GM12878 (cell line): ENCODE measurements around the gene FIZ1. TPM values are rescaled to one million over a fixed set of nuclear protein-coding genes. Genes with fewer than 3 reads are reported as not detected.

Experiments
- BRCA1 ChIP-seq: IDR thresholded peaks from 2 replicates; pipeline ENCODE4 v1.6.1; 2011; ENCODE audit warnings: low read depth, low read length, improper control_type of control experiment
- CEBPZ ChIP-seq: fragments of 150-350 bp; IDR thresholded peaks from 2 replicates; pipeline ENCODE4 v1.6.1; 2016; ENCODE audit warnings: low read depth, low read length
- E4F1 ChIP-seq: fragments of 450-650 bp; IDR thresholded peaks from 2 replicates; pipeline ENCODE4 v1.6.1; 2018; ENCODE audit warnings: borderline replicate concordance, mild to moderate bottlenecking; ENCODE audit not compliant: partially characterized antibody
- EP300 ChIP-seq, 2 experiments: fragments of 150-350 bp in 1 of 2; IDR thresholded peaks; 2 replicates each; pipeline ENCODE4 v1.6.1; 2011 to 2012; ENCODE audit warnings: low read depth in 2 of 2, low read length in 2 of 2, borderline replicate concordance in 1 of 2, improper control_type of control experiment in 1 of 2, inconsistent platforms in 1 of 2; ENCODE audit not compliant: control insufficient read depth in 1 of 2
- FOXK2 ChIP-seq: fragments of 450-650 bp; IDR thresholded peaks from 2 replicates; pipeline ENCODE4 v1.6.1; 2017; ENCODE audit warnings: mild to moderate bottlenecking, moderate library complexity
- MTA2 ChIP-seq: fragments of 450-650 bp; IDR thresholded peaks from 2 replicates; pipeline ENCODE4 v1.6.1; 2016; ENCODE audit warnings: low read depth, mild to moderate bottlenecking, moderate library complexity
- PAX5 ChIP-seq: IDR thresholded peaks from 2 replicates; pipeline ENCODE4 v1.6.1; 2011; ENCODE audit warnings: low read depth, low read length, borderline replicate concordance
- POLR2A ChIP-seq: IDR thresholded peaks from 2 replicates; pipeline ENCODE4 v1.6.1; 2011; ENCODE audit warnings: low read depth, mild to moderate bottlenecking, low read length
- POLR2AphosphoS2 ChIP-seq: IDR thresholded peaks from 2 replicates; pipeline ENCODE4 v1.6.1; 2011; ENCODE audit warnings: low read depth, mild to moderate bottlenecking, low read length, improper control_type of control experiment, moderate library complexity
- POU2F2 ChIP-seq: IDR thresholded peaks from 3 replicates; pipeline ENCODE4 v1.6.1; 2011; ENCODE audit warnings: low read depth, mild to moderate bottlenecking, low read length, borderline replicate concordance
- RB1 ChIP-seq: fragments of 450-650 bp; formaldehyde crosslinking; IDR thresholded peaks from 2 replicates; pipeline ENCODE4 v1.6.1; 2017; ENCODE audit warnings: mild to moderate bottlenecking, borderline replicate concordance
- TAF1 ChIP-seq: IDR thresholded peaks from 2 replicates; pipeline ENCODE4 v1.6.1; 2011; ENCODE audit warnings: mild to moderate bottlenecking, low read depth, low read length, borderline replicate concordance
- TCF12 ChIP-seq: IDR thresholded peaks from 2 replicates; pipeline ENCODE4 v1.6.1; 2011; ENCODE audit warnings: low read depth, mild to moderate bottlenecking, low read length
- TCF3 ChIP-seq: IDR thresholded peaks from 2 replicates; pipeline ENCODE4 v1.6.1; 2012; ENCODE audit warnings: low read depth, mild to moderate bottlenecking, low read length, borderline replicate concordance; ENCODE audit not compliant: insufficient read depth
- ZBED1 ChIP-seq: IDR thresholded peaks from 2 replicates; pipeline ENCODE4 v1.6.1; 2016; ENCODE audit warnings: borderline replicate concordance
- ZSCAN29 ChIP-seq: fragments of 450-650 bp; IDR thresholded peaks from 2 replicates; pipeline ENCODE4 v1.6.1; 2017; ENCODE audit warnings: mild to moderate bottlenecking, moderate library complexity
- polyA plus RNA-seq, 11 experiments: library from polyadenylated mRNA; depleted of rRNA in 4 of 11; unstranded in 6 of 11; stranded (reverse) in 5 of 11; fragments of >200 nt; fragmentation: Nextera tagmentation in 4 of 11; fragmentation: Illumina TruSeq in 1 of 11; extraction: Ambion mirVana in 4 of 11; extraction: Trizol in 1 of 11; gene quantifications; 1 replicate in 1 of 11; 2 replicates in 10 of 11; pipeline versions ENCODE4 v1.2.1 to v1.2.3, GENCODE V29; 2011 to 2016; ENCODE audit warnings: inconsistent platforms in 2 of 11, missing spikeins in 2 of 11, low read depth in 1 of 11
- total RNA-seq, 4 experiments: library from RNA; depleted of rRNA in 3 of 4; stranded (reverse); fragments of >200 nt in 3 of 4; fragmentation: Illumina TruSeq in 1 of 4; extraction: Trizol in 1 of 4; gene quantifications; 2 replicates each; pipeline versions ENCODE4 v1.2.1 to v1.2.3, GENCODE V29; 2013 to 2021
- TF ChIP-seq, protein P1 (sequence below): fragments of 450-650 bp; IDR thresholded peaks from 2 replicates; pipeline ENCODE4 v1.6.1; 2018; ENCODE audit warnings: mild to moderate bottlenecking, low read depth, moderate library complexity; ENCODE audit not compliant: partially characterized antibody
- TF ChIP-seq, protein P2 (sequence below): fragments of 450-650 bp; IDR thresholded peaks from 2 replicates; pipeline ENCODE4 v1.6.1; 2017; ENCODE audit warnings: mild to moderate bottlenecking, low read depth, inconsistent platforms; ENCODE audit not compliant: poor library complexity, severe bottlenecking

FIZ1 gene
- total and polyA plus RNA-seq, 10 of the 15 experiments (the other 5 are each of a cell fraction or from before 2014, with no cell fraction given), result 0.60 to 16.8 (median 4.2) TPM

GRCh38 chr19:55647732-55648584 is 48.6 kb upstream of the FIZ1 start, which contains the start of gene CCDC106 (continued):
- TF ChIP-seq, protein P1, sequence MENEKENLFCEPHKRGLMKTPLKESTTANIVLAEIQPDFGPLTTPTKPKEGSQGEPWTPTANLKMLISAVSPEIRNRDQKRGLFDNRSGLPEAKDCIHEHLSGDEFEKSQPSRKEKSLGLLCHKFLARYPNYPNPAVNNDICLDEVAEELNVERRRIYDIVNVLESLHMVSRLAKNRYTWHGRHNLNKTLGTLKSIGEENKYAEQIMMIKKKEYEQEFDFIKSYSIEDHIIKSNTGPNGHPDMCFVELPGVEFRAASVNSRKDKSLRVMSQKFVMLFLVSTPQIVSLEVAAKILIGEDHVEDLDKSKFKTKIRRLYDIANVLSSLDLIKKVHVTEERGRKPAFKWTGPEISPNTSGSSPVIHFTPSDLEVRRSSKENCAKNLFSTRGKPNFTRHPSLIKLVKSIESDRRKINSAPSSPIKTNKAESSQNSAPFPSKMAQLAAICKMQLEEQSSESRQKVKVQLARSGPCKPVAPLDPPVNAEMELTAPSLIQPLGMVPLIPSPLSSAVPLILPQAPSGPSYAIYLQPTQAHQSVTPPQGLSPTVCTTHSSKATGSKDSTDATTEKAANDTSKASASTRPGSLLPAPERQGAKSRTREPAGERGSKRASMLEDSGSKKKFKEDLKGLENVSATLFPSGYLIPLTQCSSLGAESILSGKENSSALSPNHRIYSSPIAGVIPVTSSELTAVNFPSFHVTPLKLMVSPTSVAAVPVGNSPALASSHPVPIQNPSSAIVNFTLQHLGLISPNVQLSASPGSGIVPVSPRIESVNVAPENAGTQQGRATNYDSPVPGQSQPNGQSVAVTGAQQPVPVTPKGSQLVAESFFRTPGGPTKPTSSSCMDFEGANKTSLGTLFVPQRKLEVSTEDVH, result no peak
- TF ChIP-seq FOXK2, result no peak
- no peak for TF ChIP-seq POLR2AphosphoS2
- no peak; the same call in 1 of the 2 replicates for TF ChIP-seq POLR2A
- TF ChIP-seq, protein P2, sequence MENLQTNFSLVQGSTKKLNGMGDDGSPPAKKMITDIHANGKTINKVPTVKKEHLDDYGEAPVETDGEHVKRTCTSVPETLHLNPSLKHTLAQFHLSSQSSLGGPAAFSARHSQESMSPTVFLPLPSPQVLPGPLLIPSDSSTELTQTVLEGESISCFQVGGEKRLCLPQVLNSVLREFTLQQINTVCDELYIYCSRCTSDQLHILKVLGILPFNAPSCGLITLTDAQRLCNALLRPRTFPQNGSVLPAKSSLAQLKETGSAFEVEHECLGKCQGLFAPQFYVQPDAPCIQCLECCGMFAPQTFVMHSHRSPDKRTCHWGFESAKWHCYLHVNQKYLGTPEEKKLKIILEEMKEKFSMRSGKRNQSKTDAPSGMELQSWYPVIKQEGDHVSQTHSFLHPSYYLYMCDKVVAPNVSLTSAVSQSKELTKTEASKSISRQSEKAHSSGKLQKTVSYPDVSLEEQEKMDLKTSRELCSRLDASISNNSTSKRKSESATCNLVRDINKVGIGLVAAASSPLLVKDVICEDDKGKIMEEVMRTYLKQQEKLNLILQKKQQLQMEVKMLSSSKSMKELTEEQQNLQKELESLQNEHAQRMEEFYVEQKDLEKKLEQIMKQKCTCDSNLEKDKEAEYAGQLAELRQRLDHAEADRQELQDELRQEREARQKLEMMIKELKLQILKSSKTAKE, result no peak
- TF ChIP-seq EP300 (IDR thresholded peaks at IDR 0.05; ENCODE audit: borderline replicate concordance in 1 of 2, control insufficient read depth in 1 of 2, low read depth in 2 of 2, low read length in 2 of 2), result 0 out of 4 replicates have a peak, but pooled peaks of 1 of the 2 experiments have one; percentile 16
- TF ChIP-seq E4F1, result peak; percentile 90
- TF ChIP-seq PAX5, result no peak; the same call in 1 of the 2 replicates
- TF ChIP-seq RB1, result peak; percentile 88; the same call in 1 of the 2 replicates
- TF ChIP-seq MTA2, result no peak
- no peak for TF ChIP-seq BRCA1
- TF ChIP-seq POU2F2, result peak; percentile 35; the same call in 1 of the 3 replicates
- TF ChIP-seq ZSCAN29, result no peak
- TF ChIP-seq TCF3, result no peak
- TF ChIP-seq CEBPZ, result no peak
- no peak for TF ChIP-seq TAF1
- no peak for TF ChIP-seq ZBED1
- 0 out of 2 replicates have a peak, but pooled peaks have one; percentile 23 for TF ChIP-seq TCF12
